GM18909 (cell line): Measurements from ENCODE around the gene GLUD1.
"Not testable (repeated sequence)": the region's sequence is repeated elsewhere in the genome, so short reads cannot be mapped to it uniquely, and the experiment has no call there.

ENCODE experiments used
- ATAC-seq: cut with Tn5 transposase; IDR thresholded peaks from one replicate; pipeline ENCODE4 v1.9.1; 2021; ENCODE audit warnings: mild to moderate bottlenecking; ENCODE audit not compliant: unreplicated experiment, poor library complexity

Gene GLUD1

GRCh38 chr10:87007674-87008073 lies 87.0 kb downstream of the GLUD1 start:
- ATAC-seq = not testable (repeated sequence)

- not testable (repeated sequence) for ATAC-seq
Measured at GRCh38 chr10:87007124-87007523, 87.5 kb downstream of the GLUD1 start.

- ATAC-seq = no peak
Measured at GRCh38 chr10:87000491-87000890, 94.2 kb downstream of the GLUD1 start.
